H9 (cell line): ENCODE data around the gene STARD9. TPM values are rescaled to one million over a fixed set of nuclear protein-coding genes. Genes with fewer than 3 reads are reported as not detected.

ENCODE experiments used
- DNase-seq: peaks from one replicate; pipeline ENCODE4 v3.0.0-alpha.2; 2017
- H2AFZ ChIP-seq: one replicate; pipeline ENCODE4 v1.6.1; 2013; ENCODE audit warnings: mild to moderate bottlenecking, low read length, control low read depth, moderate library complexity
- H2AK5ac ChIP-seq: 2 replicates; pipeline ENCODE4 v1.6.1; 2013; ENCODE audit warnings: low read length, control low read depth, mixed read lengths; ENCODE audit not compliant: insufficient read length
- H2BK120ac ChIP-seq: one replicate; pipeline ENCODE4 v1.6.1; 2013; ENCODE audit warnings: low read depth, mild to moderate bottlenecking, low read length, control low read depth, inconsistent platforms; ENCODE audit not compliant: poor library complexity, severe bottlenecking
- H2BK12ac ChIP-seq: 2 replicates; pipeline ENCODE4 v1.6.1; 2013; ENCODE audit warnings: low read length, control low read depth, mixed read lengths, low read depth; ENCODE audit not compliant: insufficient read length
- H2BK15ac ChIP-seq: 2 replicates; pipeline ENCODE4 v1.6.1; 2013; ENCODE audit warnings: low read depth, low read length, control low read depth
- H2BK20ac ChIP-seq: one replicate; pipeline ENCODE4 v1.6.1; 2013; ENCODE audit warnings: low read depth, mild to moderate bottlenecking, low read length, control low read depth, inconsistent platforms; ENCODE audit not compliant: poor library complexity, severe bottlenecking
- H2BK5ac ChIP-seq: 2 replicates; pipeline ENCODE4 v1.6.1; 2013; ENCODE audit warnings: low read length, control low read depth, mixed read lengths; ENCODE audit not compliant: insufficient read length
- H3K14ac ChIP-seq: 2 replicates; pipeline ENCODE4 v1.6.1; 2013; ENCODE audit warnings: low read length, control low read depth; ENCODE audit not compliant: insufficient read depth
- H3K18ac ChIP-seq: 2 replicates; pipeline ENCODE4 v1.6.1; 2013; ENCODE audit warnings: low read depth, mild to moderate bottlenecking, mixed read lengths, low read length, control low read depth; ENCODE audit not compliant: insufficient read length
- H3K23ac ChIP-seq: 2 replicates; pipeline ENCODE4 v1.6.1; 2013; ENCODE audit warnings: low read length, control low read depth, mixed read lengths, low read depth; ENCODE audit not compliant: insufficient read length
- H3K23me2 ChIP-seq: 2 replicates; pipeline ENCODE4 v1.6.1; 2013; ENCODE audit warnings: low read depth, mild to moderate bottlenecking, mixed read lengths, low read length, control low read depth; ENCODE audit not compliant: insufficient read length, poor library complexity, severe bottlenecking
- H3K27ac ChIP-seq: 2 replicates; pipeline ENCODE4 v1.5.1; 2013; ENCODE audit warnings: low read length, control low read depth, mixed read lengths, low read depth; ENCODE audit not compliant: insufficient read length
- H3K27me3 ChIP-seq: 2 replicates; pipeline ENCODE4 v1.6.1; 2013; ENCODE audit warnings: low read length, control low read depth, inconsistent platforms; ENCODE audit not compliant: insufficient read depth
- H3K4ac ChIP-seq: 2 replicates; pipeline ENCODE4 v1.6.1; 2013; ENCODE audit warnings: low read depth, mild to moderate bottlenecking, control low read depth, inconsistent platforms, low read length, moderate library complexity
- H3K4me1 ChIP-seq: 2 replicates; pipeline ENCODE4 v1.6.1; 2013; ENCODE audit warnings: low read length, control low read depth, inconsistent platforms; ENCODE audit not compliant: insufficient read depth
- H3K4me2 ChIP-seq: 2 replicates; pipeline ENCODE4 v1.6.1; 2013; ENCODE audit warnings: low read length, control low read depth, mixed read lengths; ENCODE audit not compliant: insufficient read length, insufficient read depth
- H3K56ac ChIP-seq: 2 replicates; pipeline ENCODE4 v1.6.1; 2013; ENCODE audit warnings: low read depth, mild to moderate bottlenecking, mixed read lengths, low read length, control low read depth; ENCODE audit not compliant: insufficient read length
- H3K79me1 ChIP-seq: 2 replicates; pipeline ENCODE4 v1.6.1; 2013; ENCODE audit warnings: low read depth, mild to moderate bottlenecking, moderate library complexity, low read length, control low read depth, inconsistent platforms; ENCODE audit not compliant: insufficient read depth, poor library complexity, severe bottlenecking
- H3K79me2 ChIP-seq: 2 replicates; pipeline ENCODE4 v1.6.1; 2013; ENCODE audit warnings: low read length, control low read depth, inconsistent platforms; ENCODE audit not compliant: insufficient read depth
- H3K9ac ChIP-seq: 2 replicates; pipeline ENCODE4 v1.6.1; 2013; ENCODE audit warnings: low read length, control low read depth, mixed read lengths; ENCODE audit not compliant: insufficient read length; ENCODE audit errors: extremely low read depth
- H3K9me3 ChIP-seq: one replicate; pipeline ENCODE4 v1.6.1; 2013; ENCODE audit warnings: low read depth, low read length, inconsistent platforms; ENCODE audit not compliant: control insufficient read depth
- H3T11ph ChIP-seq: one replicate; pipeline ENCODE4 v1.6.1; 2013; ENCODE audit warnings: mild to moderate bottlenecking, low read length, control low read depth, inconsistent platforms
- H4K20me1 ChIP-seq: one replicate; pipeline ENCODE4 v1.6.1; 2013; ENCODE audit not compliant: control insufficient read depth, insufficient read length, insufficient read depth
- H4K5ac ChIP-seq: 2 replicates; pipeline ENCODE4 v1.6.1; 2013; ENCODE audit warnings: low read depth, mild to moderate bottlenecking, mixed read lengths, low read length, control low read depth; ENCODE audit not compliant: insufficient read length
- H4K8ac ChIP-seq: replicated peaks from 2 replicates; pipeline ENCODE4 v1.6.1; 2013; ENCODE audit warnings: low read length, control low read depth, mixed read lengths, low read depth; ENCODE audit not compliant: insufficient read length
- H4K91ac ChIP-seq: 2 replicates; pipeline ENCODE4 v1.6.1; 2013; ENCODE audit warnings: low read depth, mild to moderate bottlenecking, moderate library complexity, mixed read lengths, low read length, control low read depth; ENCODE audit not compliant: insufficient read length
- H3K27ac Mint-ChIP-seq, 3 experiments: 2 replicates in 2 of 3; 3 replicates in 1 of 3; pipeline ENCODE4 v1.8.0; 2020 to 2021; ENCODE audit warnings: mixed read lengths in 3 of 3, mild to moderate bottlenecking in 1 of 3, moderate library complexity in 1 of 3
- H3K27me3 Mint-ChIP-seq: 2 replicates; pipeline ENCODE4 v1.8.0; 2021; ENCODE audit warnings: low read depth, mild to moderate bottlenecking, moderate library complexity, mixed read lengths
- H3K36me3 Mint-ChIP-seq, 3 experiments: 2 replicates in 2 of 3; 3 replicates in 1 of 3; pipeline ENCODE4 v1.8.0; 2020 to 2021; ENCODE audit warnings: low read depth in 3 of 3, mixed read lengths in 3 of 3; ENCODE audit not compliant: insufficient read depth in 1 of 3
- H3K4me1 Mint-ChIP-seq, 2 experiments: 2 replicates each; pipeline ENCODE4 v1.8.0; 2020; ENCODE audit warnings: mixed read lengths in 2 of 2
- H3K4me3 Mint-ChIP-seq, 2 experiments: 2 replicates in 1 of 2; 3 replicates in 1 of 2; pipeline ENCODE4 v1.8.0; 2020 to 2021; ENCODE audit warnings: mild to moderate bottlenecking in 2 of 2, mixed read lengths in 2 of 2, moderate library complexity in 1 of 2
- H3K9me3 Mint-ChIP-seq, 2 experiments: 2 replicates in 1 of 2; 3 replicates in 1 of 2; pipeline ENCODE4 v1.8.0; 2020; ENCODE audit warnings: mild to moderate bottlenecking in 2 of 2, mixed read lengths in 2 of 2, moderate library complexity in 1 of 2
- WGBS: extraction: QIAGEN DNeasy Blood & Tissue Kit; methylation state at CpG from one replicate; pipeline ENCODE4 v1.1.7; 2013; ENCODE audit warnings: missing lambda C conversion rate, low lambda C conversion rate, mixed read lengths; ENCODE audit not compliant: insufficient read length; ENCODE audit errors: extremely low coverage; 5-methylcytosine and 5-hydroxymethylcytosine counted together
- total RNA-seq: library from RNA; stranded (reverse); gene quantifications from 2 replicates; pipeline ENCODE4 v1.2.1, GENCODE V29; 2021
- TF ChIP-seq, protein P1 (sequence below): fragments of 200-600 bp; sonication (generic); conservative IDR thresholded peaks from 3 replicates; pipeline ENCODE4 v1.8.0; 2021; ENCODE audit warnings: antibody characterized with exemption, mild to moderate bottlenecking

Gene STARD9
- total RNA-seq, 1 experiment from 2014 or later: 6.9 TPM

DNA sequence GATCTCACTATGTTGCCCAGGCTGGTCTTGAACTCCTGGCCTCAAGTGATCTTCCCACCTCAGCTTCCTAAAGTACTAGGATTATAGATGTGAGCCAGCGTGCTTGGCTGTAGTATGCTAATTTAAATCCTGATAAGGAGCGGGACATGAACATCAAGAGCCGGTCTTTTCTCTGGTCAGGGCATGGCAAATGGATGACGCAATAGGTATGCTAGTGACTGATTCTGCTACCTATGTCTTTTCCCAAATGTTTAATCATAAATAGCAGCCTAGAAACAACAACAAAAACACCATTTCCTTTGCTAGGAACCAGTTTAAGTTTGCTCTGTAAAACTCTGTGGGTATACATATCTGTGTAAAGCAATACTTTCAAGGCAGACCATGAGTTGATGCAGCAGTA, 64.7 kb downstream of the STARD9 start:
- Histone ChIP-seq H4K8ac (no peak overlapping the region), H3K23me2 (no peaks in the 10 kb centered on the region), H3K27ac (no peak overlapping the region), H2BK12ac (no peak overlapping the region), H3T11ph (no peak overlapping the region), H4K5ac (no peak overlapping the region), H3K56ac (no peak overlapping the region), H2AK5ac (no peak overlapping the region), H3K79me2 (no peaks in the 10 kb centered on the region), H3K27me3 (no peaks in the 10 kb centered on the region), H3K9ac (no peak overlapping the region), H4K20me1 (no peaks in the 10 kb centered on the region), H2BK5ac (no peak overlapping the region), H3K23ac (no peak overlapping the region), H3K9me3 (no peaks in the 10 kb centered on the region), H2BK20ac (no peak overlapping the region), H4K91ac (no peak overlapping the region), H2BK120ac (no peak overlapping the region), H3K4me2 (no peak overlapping the region), H2BK15ac (no peak overlapping the region), H3K18ac (no peak overlapping the region), H3K4ac (no peak overlapping the region), H2AFZ (no peak overlapping the region), H3K79me1 (no peaks in the 10 kb centered on the region), H3K14ac (no peak overlapping the region), H3K4me1 (no peaks in the 10 kb centered on the region)
- DNase-seq: no peak
- peaks cover 2 to 14% (median 13%) of the 10 kb centered on the region in 3 experiments; a peak in 6 of 7 replicates for H3K36me3 Mint-ChIP-seq
- no peak overlapping the region for H3K4me3 Mint-ChIP-seq
- no peaks in the 10 kb centered on the region for H3K27me3 Mint-ChIP-seq
- 0 out of 7 replicates have a peak overlapping the region, but pooled peaks of 1 of the 3 experiments have one; percentile 27 for H3K27ac Mint-ChIP-seq
- TF ChIP-seq, protein P1, sequence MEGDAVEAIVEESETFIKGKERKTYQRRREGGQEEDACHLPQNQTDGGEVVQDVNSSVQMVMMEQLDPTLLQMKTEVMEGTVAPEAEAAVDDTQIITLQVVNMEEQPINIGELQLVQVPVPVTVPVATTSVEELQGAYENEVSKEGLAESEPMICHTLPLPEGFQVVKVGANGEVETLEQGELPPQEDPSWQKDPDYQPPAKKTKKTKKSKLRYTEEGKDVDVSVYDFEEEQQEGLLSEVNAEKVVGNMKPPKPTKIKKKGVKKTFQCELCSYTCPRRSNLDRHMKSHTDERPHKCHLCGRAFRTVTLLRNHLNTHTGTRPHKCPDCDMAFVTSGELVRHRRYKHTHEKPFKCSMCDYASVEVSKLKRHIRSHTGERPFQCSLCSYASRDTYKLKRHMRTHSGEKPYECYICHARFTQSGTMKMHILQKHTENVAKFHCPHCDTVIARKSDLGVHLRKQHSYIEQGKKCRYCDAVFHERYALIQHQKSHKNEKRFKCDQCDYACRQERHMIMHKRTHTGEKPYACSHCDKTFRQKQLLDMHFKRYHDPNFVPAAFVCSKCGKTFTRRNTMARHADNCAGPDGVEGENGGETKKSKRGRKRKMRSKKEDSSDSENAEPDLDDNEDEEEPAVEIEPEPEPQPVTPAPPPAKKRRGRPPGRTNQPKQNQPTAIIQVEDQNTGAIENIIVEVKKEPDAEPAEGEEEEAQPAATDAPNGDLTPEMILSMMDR: no peak
- no CpG with 5 or more reads among the region's 4 CpGs for WGBS
- no peaks in the 10 kb centered on the region for H3K9me3 Mint-ChIP-seq
- H3K4me1 Mint-ChIP-seq: no peaks in the 10 kb centered on the region
